GM19467 (cell line): ENCODE data around the gene UGT1A9.
"Not testable (repeated sequence)": the region's sequence is repeated elsewhere in the genome, so short reads cannot be mapped to it uniquely, and the experiment has no call there.

Source experiments
- ATAC-seq: cut with Tn5 transposase; IDR thresholded peaks from one replicate; pipeline ENCODE4 v1.9.1; 2021; ENCODE audit warnings: mild to moderate bottlenecking, moderate library complexity; ENCODE audit not compliant: unreplicated experiment

Gene UGT1A9

GRCh38 chr2:233671290-233672161, at the start of gene UGT1A9:
UGT1A9 (plus strand) TSS chr2:233671898; CDS start chr2:233671935, 37 bp downstream.
- no peak for ATAC-seq

- ATAC-seq, result no peak
Measured at GRCh38 chr2:233627331-233628025, 44.2 kb upstream of the UGT1A9 start.

- not testable (repeated sequence) for ATAC-seq
Measured at GRCh38 chr2:233636306-233636705, 35.4 kb upstream of the UGT1A9 start, which contains the start of gene UGT1A10. UGT1A10 (plus strand) TSS chr2:233636448; CDS start chr2:233636523, 75 bp downstream.

- no peak for ATAC-seq
Measured at GRCh38 chr2:233638836-233639235, 32.9 kb upstream of the UGT1A9 start.

GRCh38 chr2:233639860-233640259, 31.8 kb upstream of the UGT1A9 start:
- ATAC-seq, result no peak

GRCh38 chr2:233643128-233643527, 28.6 kb upstream of the UGT1A9 start:
- ATAC-seq, result no peak

- not testable (repeated sequence) for ATAC-seq
Measured at GRCh38 chr2:233646033-233646432, 25.7 kb upstream of the UGT1A9 start.

- no peak for ATAC-seq
Measured at GRCh38 chr2:233650981-233651380, 20.7 kb upstream of the UGT1A9 start.

GRCh38 chr2:233651430-233651829, 20.3 kb upstream of the UGT1A9 start:
- ATAC-seq, result no peak

- ATAC-seq, result no peak
Measured at GRCh38 chr2:233654501-233654900, 17.2 kb upstream of the UGT1A9 start.

- ATAC-seq, result no peak
Measured at GRCh38 chr2:233655043-233655442, 16.7 kb upstream of the UGT1A9 start.

- ATAC-seq, result not testable (repeated sequence)
Measured at GRCh38 chr2:233655943-233656342, 15.8 kb upstream of the UGT1A9 start.

GRCh38 chr2:233656443-233656842, 15.3 kb upstream of the UGT1A9 start:
- no peak for ATAC-seq

- ATAC-seq, result no peak
Measured at GRCh38 chr2:233658610-233659009, 13.1 kb upstream of the UGT1A9 start.

GRCh38 chr2:233663911-233664310, 7.8 kb upstream of the UGT1A9 start:
- no peak for ATAC-seq

GRCh38 chr2:233668605-233669260, 3.0 kb upstream of the UGT1A9 start:
- ATAC-seq, result no peak

GRCh38 chr2:233672886-233673285, 1.2 kb downstream of the UGT1A9 start:
- ATAC-seq, result no peak

- ATAC-seq, result no peak
Measured at GRCh38 chr2:233673896-233674295, 2.2 kb downstream of the UGT1A9 start.

- no peak for ATAC-seq
Measured at GRCh38 chr2:233674314-233674713, 2.6 kb downstream of the UGT1A9 start.

- ATAC-seq, result no peak
Measured at GRCh38 chr2:233674995-233675394, 3.3 kb downstream of the UGT1A9 start.

- no peak for ATAC-seq
Measured at GRCh38 chr2:233676046-233676445, 4.3 kb downstream of the UGT1A9 start.
